ENCODE data around the gene KIAA1671. TPM values are rescaled to one million over a fixed set of nuclear protein-coding genes. Genes with fewer than 3 reads are reported as not detected.

The KIAA1671 gene
- total and polyA plus RNA-seq, 2 of the 13 experiments (the other 11 are each of a cell fraction or from before 2014, with no cell fraction given): 13.5 to 13.6 TPM

DNA sequence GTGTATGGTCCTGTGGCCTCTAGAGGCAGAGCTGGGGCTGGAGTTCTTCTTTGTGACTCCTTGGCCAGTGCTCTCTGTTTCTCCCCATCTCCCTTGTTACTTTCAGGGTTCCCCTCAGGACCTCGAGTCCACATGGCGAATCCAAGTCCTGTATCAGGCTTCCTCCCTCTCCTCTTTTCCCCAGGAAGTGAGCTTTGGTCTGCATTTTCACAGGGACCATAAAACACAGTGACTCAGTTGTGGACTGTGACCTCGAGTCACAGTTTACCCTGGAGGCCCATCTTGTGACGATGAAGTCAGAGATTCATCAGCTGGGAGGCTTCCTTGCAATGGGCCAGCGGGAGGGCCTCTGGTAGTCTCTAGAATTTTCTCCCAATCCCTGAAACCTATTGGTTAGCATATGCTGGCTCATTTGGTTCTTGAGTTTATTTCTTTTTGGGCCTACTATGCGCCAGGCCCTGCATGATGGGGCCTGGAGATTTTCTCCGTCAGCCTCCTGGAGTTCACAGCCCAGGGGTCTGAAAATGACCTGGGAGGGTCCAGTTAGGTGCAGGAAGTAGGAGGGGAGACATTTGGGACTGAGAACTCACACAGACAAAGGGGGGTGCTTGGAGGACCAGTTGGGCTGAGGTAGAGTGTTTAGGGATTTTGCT is 100.8 kb downstream of the KIAA1671 start (continued):
- no peak for TF ChIP-seq SRF (IDR thresholded peaks at IDR 0.05; ENCODE audit: low read depth, low read length)
- TF ChIP-seq, protein P1, sequence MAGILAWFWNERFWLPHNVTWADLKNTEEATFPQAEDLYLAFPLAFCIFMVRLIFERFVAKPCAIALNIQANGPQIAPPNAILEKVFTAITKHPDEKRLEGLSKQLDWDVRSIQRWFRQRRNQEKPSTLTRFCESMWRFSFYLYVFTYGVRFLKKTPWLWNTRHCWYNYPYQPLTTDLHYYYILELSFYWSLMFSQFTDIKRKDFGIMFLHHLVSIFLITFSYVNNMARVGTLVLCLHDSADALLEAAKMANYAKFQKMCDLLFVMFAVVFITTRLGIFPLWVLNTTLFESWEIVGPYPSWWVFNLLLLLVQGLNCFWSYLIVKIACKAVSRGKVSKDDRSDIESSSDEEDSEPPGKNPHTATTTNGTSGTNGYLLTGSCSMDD (CRISPR knock-in tag; IDR thresholded peaks at IDR 0.05): no peak
- TF ChIP-seq, protein P2, sequence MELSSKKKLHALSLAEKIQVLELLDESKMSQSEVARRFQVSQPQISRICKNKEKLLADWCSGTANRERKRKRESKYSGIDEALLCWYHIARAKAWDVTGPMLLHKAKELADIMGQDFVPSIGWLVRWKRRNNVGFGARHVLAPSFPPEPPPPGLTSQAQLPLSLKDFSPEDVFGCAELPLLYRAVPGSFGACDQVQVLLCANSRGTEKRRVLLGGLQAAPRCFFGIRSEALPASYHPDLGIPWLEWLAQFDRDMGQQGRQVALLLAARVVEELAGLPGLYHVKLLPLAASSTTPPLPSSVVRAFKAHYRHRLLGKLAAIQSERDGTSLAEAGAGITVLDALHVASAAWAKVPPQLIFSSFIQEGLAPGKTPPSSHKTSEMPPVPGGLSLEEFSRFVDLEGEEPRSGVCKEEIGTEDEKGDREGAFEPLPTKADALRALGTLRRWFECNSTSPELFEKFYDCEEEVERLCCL (CRISPR knock-in tag; IDR thresholded peaks at IDR 0.05; ENCODE audit: borderline replicate concordance): no peak
- TF ChIP-seq, protein P3, sequence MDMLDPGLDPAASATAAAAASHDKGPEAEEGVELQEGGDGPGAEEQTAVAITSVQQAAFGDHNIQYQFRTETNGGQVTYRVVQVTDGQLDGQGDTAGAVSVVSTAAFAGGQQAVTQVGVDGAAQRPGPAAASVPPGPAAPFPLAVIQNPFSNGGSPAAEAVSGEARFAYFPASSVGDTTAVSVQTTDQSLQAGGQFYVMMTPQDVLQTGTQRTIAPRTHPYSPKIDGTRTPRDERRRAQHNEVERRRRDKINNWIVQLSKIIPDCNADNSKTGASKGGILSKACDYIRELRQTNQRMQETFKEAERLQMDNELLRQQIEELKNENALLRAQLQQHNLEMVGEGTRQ (IDR thresholded peaks at IDR 0.05; ENCODE audit: low read depth, low read length): no peak
- TF ChIP-seq, protein P3 (CRISPR knock-in tag; IDR thresholded peaks at IDR 0.05; ENCODE audit: borderline replicate concordance): no peak

DNA sequence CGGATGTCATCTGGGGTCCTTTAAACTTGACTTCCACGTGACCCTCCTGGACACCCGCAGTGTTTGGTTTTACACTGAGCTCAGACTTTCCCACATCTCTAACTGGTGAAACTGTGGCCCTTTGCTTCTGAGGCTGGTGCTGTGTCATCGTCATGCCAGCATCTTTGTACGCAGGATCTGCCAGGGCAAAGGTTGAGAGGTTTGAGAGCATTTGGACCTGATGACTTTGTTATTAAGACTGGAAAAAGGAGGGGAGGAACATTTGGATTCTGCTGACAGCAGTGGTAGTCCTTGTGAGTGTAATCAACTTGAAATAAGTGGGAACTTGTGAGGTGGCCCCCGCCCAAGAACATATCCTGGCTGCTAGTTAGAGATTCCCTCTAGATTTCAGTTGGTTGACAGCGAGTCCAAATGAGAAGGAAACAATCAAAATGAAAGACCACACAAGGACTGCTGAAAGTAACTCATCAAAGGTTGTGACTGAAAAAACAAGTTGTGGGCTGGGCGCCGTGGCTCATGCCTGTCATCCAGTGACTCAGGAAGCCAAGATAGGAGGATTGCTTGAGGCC is 102.5 kb downstream of the KIAA1671 start:
- no peak for DNase-seq (ENCODE audit: low spot score)
- peaks cover 9 to 12% of the 10 kb centered on the region in 2 experiments for H3K36me3 ChIP-seq (replicated peaks in 1 of 2; ENCODE audit: control insufficient read depth in 1 of 2, insufficient read depth in 2 of 2, low read length in 2 of 2)
- intact Hi-C loops (cut with micrococcal nuclease; ENCODE audit: unreplicated experiment) (loop anchor here (5.0 kb wide), 1 partner anchor 288 kb away; no protein-coding TSS in a partner anchor), in situ Hi-C loops (cut with HindIII; ENCODE audit: extremely low pct_ligation_motif_present, low pct_unique_long_range_greater_than_20kb) (loop anchor here (10.0 kb wide), 1 partner anchor 110 kb away; the partner anchor contains the start of gene LHFPL7)
- no peak overlapping the region for H3K27ac ChIP-seq (ENCODE audit: extremely low read length, insufficient read depth, low read length)
- H3K79me2 ChIP-seq (ENCODE audit: insufficient read depth, low read length): no peaks in the 10 kb centered on the region
- no TSS peak for BruUV-seq (replicated peaks)
- no peak overlapping the region for H3K4me2 ChIP-seq (ENCODE audit: low read depth, low read length)
- no peak overlapping the region for H3K4me3 ChIP-seq (replicated peaks in 1 of 3; ENCODE audit: insufficient read depth in 1 of 3, low read depth in 2 of 3, low read length in 3 of 3)
- POLR2A ChIA-PET: no interaction called here
- TF ChIP-seq SOX6 (IDR thresholded peaks at IDR 0.05) (no peak), SOX6 (CRISPR knock-in tag; IDR thresholded peaks at IDR 0.05) (no peak), HOXD1 (CRISPR knock-in tag; IDR thresholded peaks at IDR 0.05) (no peak), CBFB (CRISPR knock-in tag; IDR thresholded peaks at IDR 0.05) (no peak)
- WGBS (ENCODE audit: low lambda C conversion rate): 87% methylated on average over 8 of the region's 9 CpGs
- CTCF ChIA-PET (ENCODE audit: low intra/inter-chr PET ratio, low total read pairs): interaction anchor here (4.0 kb wide), 1 partner anchor 116 kb away, joined by 13 read pairs; no protein-coding TSS in a partner anchor
- no peak for FAIRE-seq
- no peak overlapping the region for H2AFZ ChIP-seq (ENCODE audit: low read length)
- no peak for ATAC-seq
- H3K9me3 ChIP-seq (ENCODE audit: low read length): peaks cover 6% of the 10 kb centered on the region; the same call in 1 of the 2 replicates
- no peak overlapping the region for H3K9ac ChIP-seq (ENCODE audit: insufficient read depth, low read depth, low read length)
- H4K20me1 ChIP-seq (ENCODE audit: insufficient read depth, low read length): no peaks in the 10 kb centered on the region; the same call in 1 of the 2 replicates
- peaks cover 36% of the 10 kb centered on the region for H3K4me1 ChIP-seq (ENCODE audit: insufficient read depth, low read length)
- H3K27me3 ChIP-seq (ENCODE audit: control insufficient read depth in 1 of 2, insufficient read depth in 2 of 2, low read length in 2 of 2): no peaks in the 10 kb centered on the region
